Activated CD4-positive, alpha-beta T cell treated with anti-CD3 and anti-CD28 coated beads, Interleukin-2, amount 50 U/mL, for 24 hours (primary cell): ENCODE data around the gene PPIF.
"Not testable (repeated sequence)": the region's sequence is repeated elsewhere in the genome, so short reads cannot be mapped to it uniquely, and the experiment has no call there.

Source experiments
- DNase-seq, 2 donors: peaks; one replicate each; pipeline ENCODE4 v3.0.0-alpha.2; 2020; ENCODE audit warnings: low read depth in 1 of 2, low spot score in 1 of 2

The PPIF gene

DNA sequence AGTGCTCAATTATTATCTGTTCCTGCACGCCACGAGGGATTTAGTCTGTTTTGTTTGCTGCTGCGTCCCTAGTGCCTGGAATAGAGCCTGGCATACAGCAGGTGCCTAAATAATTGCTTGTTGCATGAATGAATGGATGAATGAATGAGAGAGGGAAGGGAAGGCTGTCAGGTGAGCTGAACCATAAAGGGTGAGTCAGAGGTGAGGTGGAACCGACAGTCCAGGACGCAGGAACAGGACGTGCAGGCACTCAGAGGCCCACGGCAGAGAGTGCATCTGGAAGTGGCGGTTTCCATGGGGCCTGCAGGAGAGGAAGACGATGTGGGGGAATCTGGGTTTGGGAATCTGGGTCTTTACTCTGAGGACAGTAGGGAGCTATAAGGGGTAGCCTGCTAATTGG, 17.7 kb upstream of the PPIF start:
- no peak for DNase-seq

DNA sequence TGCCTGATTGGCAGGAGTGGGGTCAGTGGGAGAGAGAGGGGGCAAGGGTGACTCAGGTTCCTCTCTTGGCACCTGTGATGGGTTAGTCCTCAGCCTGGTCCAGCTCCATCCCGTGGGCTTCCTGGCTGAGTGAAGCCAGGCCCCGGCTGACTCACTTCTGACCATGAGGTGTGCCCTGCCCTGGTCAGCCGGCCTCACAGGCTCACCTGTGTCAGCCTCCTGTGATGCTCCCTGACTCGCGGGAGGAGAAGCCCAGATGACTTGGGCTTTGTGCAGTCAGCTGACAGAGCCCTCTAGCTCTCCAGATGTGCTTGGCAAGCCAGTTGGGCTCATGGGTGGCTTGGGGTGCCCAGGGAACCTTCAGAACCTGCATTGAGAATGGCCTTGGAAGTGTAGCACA, 16.0 kb upstream of the PPIF start:
- no peak for DNase-seq

DNA sequence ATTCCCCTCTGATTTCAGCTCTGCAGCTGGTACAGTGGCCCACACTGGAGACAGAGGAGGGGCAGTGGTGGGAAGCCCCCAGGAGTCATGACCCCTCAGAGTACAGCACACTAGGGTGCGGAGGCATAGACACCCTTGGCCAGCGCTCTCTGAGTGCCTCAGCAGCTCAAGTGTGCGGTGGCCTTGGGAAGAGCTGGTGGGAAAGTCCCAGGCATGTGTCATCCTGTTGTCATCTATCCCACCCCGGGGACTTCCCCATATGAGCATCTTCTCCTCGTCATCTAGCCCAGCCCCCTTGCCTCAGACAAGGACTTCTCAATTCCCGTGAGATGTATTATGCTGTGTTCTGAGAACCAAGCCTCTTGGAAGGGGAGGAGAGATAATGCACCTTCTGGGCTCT, 15.6 kb upstream of the PPIF start:
- peak; percentile 55 to 86 for DNase-seq

DNA sequence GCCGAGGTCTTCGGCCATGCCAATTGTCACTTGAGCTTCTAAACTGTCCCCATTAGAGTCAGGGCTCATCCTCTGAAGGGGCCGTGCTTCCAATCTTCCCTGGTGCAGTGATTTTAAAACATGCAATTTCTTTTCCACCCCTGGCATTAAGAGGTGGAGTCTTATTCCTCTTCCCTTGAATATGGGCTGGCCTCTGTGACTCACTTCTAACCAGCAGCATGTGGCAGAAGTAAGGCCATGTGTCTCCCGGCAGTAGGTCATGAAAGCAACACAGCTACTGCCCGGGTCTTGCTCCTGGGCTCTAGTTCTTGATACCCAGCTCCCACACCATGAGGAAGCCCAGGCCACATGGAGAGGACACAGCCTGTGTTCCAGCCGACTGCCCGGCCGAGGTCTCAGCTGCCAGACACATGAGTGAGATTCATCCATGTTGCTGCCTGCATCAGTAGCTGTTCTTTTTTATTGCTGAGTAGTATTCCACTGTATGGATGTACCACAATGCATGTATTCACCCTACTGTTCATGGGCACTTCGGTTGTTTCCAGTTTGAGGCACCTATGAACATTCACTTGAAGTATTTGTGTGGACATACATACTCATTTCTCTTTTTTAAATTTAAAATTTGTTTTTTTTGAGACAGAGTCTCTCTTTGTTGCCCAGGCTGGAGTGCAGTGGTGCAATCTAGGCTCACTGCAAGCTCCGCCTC, 14.5 kb upstream of the PPIF start:
- DNase-seq, result not testable (repeated sequence)

DNA sequence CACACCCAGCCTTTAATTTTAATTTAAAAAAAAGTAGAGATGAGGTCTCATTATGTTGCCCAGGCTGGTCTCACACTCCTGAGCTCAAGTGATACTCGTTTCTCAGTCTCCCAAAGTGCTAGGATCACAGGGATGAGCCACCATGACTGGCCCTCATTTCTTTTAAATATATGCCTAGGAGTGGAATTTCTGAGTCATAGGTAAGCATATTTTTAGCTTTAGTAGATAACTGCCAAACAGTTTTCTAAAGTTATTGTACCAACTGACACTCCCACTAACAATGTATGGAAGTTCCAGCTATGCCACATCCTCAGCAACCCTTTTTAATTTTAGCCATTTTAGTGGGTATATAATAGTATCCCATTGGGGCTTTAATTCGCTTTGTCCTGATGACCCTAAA, 13.8 kb upstream of the PPIF start:
- DNase-seq, result no peak

DNA sequence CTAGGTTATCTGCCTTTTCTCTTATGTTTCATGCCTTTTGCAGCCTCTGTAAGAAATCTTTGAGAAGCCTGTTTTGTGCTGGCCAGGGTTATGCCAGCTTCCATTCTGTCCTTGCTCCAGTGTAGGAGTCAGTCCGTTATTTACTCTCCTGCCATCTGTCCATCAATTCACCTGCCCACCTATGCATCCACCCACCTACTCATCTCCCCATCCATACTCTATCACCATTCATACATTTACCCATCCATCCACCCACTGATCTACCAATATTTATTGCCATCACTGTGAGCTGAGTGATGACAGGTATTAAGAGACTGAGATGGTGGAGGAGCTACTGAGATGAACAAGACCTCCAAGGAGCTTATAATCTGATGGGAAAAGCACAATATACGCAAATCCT, 12.7 kb upstream of the PPIF start:
- DNase-seq, result no peak

DNA sequence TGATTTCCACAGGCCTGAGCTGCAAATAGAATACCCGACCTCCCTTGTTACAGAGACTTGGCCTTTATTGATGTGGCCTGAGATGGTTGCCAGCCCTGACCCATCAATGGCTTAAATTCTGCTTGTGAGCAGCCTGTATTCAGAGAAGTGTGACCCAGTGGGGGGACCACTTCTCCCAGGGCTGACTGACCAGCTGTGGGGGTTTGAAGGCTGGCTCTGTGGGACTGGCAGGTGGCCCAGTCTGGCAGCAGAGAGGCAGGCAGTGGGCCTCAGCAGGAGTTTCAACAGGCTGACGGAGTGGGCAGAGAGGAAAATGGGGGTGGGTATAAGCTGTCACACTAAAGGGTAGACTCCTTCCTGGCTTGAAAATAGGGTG, 12.2 kb upstream of the PPIF start:
- no peak for DNase-seq

DNA sequence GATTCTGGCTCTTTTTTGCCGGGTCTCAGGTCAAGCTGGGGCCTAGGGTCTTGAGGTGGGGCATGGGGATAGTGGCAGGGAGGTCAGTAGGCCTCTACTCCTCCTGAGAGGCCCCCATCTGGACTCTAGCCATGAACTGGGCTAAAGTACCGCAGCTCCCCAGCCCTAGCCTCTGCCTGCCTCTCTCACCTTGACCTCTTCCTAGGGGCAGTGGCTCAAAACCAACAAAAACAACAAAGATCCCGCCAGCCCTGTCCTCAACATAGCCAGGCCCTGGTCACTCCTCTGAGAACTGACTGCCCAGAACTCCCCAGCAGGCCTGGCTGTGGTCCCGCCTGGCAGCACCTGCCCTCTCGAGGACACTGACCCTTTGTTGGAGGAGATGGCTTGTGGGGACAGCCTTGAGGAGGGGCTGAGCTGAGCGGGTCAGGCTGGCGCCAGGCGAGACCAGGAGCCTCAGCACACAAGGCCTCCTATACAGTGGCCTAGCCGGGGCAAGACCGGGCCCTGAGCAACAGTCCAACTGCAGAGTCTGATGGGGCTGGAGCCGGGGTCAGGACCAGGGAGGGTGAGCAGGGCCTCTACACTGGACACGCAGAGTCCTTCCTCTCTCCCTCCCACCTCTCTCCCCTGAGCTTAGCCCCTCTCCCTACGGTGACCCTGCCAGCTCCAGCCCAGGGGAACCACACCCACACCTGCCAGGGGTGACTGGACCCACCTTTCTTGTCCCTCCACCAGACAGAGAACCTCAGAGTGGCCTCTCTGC, 11.6 kb upstream of the PPIF start:
- no peak for DNase-seq

DNA sequence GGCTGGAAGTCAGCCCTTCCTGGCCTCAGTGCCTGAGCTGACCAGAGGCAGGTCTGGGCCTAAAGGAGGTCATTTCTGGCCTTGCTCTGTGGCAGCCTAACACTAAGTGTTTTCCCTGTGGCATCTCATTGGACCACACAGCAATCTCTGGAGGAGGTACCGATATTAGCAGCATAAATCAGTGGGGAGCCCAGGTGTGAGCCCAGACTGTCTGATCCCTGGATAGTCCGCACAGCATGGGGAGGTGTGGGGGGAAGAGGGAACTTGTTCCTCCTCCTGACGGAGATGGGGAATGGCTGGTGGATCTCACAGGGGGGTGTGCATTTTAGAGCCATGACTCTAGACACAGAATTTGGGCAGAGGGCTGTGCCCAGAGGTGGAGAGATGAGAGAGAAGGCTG, 11.0 kb upstream of the PPIF start:
- DNase-seq, result no peak

DNA sequence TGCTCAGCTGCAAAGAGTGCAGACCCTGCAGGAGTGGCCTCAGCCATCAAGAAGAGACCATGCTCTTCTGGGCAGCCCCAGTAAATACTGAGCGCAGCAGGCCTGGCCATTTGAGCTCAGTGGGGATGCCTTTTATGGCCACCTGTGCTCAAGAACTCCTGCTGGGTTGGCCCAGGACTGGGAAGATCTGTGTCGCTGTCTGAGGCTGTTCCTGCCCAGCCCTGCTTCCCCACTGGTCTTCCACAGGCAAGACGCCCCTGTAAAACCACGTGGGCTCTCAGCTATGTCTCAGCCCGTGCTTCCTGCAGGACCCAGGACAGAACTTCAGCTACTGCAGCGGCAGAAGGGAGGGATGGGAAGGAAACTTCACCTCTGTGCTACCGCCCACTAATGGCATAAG, 10.5 kb upstream of the PPIF start:
- no peak for DNase-seq

DNA sequence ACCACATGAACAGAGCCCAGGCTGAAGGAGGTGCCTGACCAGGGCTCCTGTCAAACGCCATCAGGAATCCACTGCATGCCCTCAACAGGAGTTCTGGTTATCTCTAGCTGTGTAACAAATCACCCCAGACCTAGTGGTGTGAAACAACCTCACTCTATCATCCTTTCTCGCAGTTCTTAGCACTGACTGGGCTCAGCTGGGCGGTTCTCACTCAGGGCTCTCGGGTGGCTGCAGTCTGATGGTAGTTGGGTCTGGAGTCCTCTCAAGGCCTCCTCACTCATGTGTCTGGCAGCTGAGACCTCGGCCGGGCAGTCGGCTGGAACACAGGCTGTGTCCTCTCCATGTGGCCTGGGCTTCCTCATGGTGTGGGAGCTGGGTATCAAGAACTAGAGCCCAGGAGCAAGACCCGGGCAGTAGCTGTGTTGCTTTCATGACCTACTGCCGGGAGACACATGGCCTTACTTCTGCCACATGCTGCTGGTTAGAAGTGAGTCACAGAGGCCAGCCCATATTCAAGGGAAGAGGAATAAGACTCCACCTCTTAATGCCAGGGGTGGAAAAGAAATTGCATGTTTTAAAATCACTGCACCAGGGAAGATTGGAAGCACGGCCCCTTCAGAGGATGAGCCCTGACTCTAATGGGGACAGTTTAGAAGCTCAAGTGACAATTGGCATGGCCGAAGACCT, 9.3 kb upstream of the PPIF start:
- not testable (repeated sequence) for DNase-seq

DNA sequence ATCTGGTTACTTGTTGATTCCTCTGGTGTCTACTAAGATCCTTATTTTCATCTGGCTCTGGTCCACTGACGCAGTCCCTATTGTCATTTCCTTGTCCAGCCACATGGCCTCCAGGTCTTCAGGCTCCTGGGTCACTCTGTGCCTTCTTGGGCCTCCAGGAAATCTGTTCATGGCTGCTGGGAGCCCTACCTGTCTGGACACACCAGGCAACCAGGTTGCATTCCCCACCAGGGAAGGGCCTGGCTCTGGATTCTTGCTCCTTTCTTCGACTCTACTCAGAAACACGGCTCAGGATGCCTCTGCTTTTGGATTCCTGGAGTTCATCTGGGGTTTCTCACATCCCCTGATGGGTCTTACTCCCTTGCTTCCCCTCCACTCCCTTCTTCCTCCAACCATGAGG, 8.0 kb upstream of the PPIF start:
- no peak for DNase-seq

DNA sequence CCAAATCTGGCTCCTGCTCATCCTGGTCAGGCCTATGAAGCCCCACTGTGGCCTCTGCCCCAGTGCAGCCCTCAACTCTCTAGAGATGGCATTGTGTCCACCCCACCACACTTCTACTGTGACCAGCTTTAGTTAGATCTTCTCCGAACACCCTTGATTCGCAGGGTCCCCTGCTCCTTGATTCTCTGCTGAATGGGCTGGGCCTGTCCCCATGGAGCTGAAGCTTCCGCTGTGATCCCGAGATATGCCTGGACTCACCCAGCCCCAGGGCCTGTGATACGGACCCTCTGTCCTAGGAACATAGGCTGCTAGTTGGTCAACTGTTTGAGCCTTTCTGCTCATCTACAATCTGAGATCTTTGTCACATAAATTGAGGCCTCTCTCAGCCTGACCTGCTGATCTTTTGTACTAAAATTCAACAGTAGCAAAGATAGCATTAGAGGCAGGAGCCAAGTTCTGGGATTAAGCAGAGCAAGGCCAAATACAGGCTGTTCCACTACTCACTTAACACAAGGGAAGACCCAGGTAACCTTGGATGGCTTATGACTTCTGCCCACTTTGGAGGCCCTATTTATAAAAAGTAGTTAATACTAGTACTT, 6.5 kb upstream of the PPIF start:
- no peak for DNase-seq

DNA sequence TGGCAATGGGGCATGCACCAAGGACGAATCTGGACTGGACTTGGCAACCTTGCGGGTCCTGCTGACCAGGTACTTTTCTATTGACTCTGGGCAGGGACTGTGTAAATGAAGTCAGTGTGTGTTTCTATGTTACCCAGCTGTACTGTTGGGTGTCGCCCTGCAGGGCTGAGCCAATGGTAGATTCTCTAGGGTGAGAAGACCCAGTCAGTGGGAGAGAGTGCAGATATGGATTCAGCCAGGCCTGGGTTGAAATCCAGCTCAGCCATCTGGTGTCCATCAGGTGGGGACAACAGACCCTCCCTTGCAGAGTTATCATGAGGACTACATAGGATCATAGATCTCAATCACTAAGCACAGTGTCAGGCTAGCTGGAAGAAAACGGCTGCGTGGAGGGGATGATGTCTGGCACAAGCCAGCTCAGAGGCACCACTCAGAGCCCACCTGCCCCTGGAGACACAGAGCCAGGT, 4.9 kb upstream of the PPIF start:
- DNase-seq, result no peak

DNA sequence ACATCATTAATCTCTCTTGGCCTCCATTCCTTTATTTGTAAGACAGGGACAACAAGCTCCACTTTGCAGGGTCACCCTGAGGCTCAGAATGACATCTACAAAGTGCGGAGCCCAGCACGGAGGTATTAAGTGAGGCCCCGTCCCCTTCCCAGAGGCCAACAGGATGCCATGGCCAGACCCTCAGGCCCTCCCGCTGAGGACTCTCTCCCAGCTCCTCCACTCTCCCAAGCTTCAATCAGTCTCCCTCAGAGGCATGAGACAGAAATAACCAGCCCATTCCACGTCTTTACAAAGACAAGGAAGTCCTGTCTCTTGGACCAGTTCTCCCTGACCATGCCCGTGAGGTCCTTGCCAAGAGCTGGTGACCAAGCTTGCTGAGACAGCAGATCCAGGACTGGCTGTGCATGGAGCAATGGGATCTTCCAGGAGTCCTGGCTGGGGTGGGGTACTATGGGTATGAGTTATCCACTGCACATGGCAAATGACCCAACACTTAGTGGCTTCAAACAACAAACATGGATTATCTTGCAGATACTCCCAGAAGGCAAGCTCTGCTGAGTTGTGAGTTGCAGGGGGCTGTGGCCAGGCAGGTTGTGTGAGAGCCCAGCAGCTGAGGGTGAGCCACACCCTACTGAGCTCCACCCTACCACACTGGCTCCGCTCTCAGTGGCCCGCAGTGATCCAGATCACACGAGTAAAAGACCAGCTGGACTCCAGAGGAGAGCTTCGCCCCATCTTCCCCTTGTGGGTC, 4.3 kb upstream of the PPIF start:
- DNase-seq, result no peak

DNA sequence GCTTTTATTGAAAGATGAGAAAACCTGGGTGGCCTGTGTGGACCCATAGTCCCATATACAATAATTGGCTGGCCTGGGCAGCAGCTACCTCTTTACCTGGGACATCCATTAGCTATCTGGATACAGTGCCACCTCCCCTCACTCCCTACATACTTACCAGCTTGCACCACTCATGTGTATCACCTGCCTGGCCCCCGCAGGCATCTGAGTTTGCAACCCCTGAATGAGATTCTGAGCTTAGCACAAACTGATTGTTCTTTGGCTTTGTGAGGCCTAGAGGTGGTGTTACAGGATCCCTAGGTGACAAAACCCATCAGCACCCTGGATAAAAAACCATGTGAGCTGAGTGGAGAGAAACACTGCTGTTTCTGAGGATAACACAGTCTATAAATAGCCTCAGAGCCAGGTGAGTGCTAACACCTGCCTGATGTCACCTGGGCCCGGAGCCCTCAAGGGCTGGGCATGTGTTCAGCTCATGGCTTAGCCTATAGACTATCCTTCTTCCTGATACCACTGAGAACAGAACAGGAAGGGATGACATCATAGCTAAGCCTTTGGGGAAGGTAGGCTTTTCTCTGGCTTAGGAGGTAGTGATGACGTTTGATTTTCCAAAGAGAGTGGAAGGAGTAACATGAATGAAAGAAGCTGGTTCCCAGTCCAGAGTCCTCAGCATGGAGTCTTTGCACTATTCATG, 2.6 kb upstream of the PPIF start:
- no peak for DNase-seq

DNA sequence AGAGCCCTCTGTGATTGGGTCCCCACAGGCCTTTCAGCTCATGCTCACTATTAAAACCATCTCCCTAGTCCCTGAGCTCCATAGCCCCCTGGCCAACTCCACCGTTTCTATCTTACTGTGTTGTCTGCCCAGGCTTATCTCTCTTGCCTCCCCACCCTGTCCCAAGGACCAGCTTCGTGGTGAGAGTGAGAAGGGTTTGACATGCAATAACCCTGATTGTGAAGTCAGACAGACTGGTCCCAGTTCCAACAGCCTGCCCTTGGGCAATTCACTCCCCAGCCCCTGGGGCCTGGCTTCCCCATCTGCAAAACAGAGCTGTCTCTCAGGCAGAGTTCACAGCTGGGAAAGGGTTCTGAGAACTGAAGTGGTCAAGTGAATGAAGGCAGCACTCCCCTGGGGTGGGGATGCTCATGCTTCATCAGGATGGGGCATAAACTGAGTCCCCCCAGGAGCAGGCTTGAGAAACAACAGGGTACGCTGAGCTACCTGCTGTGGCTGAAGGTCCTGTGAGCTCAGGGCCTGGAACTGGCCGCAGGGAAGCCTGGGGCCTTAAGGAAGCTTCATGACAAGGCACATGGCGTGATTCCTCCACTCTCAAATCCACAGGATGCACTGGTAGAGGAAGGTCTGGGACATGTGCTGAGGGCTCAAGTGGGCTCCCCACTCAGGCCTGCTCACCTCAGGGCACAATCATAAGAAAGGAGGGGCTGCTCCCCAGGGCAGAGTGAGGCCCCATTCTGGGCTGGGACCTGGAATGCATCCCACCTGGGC, 1.8 kb upstream of the PPIF start:
- DNase-seq, result no peak

DNA sequence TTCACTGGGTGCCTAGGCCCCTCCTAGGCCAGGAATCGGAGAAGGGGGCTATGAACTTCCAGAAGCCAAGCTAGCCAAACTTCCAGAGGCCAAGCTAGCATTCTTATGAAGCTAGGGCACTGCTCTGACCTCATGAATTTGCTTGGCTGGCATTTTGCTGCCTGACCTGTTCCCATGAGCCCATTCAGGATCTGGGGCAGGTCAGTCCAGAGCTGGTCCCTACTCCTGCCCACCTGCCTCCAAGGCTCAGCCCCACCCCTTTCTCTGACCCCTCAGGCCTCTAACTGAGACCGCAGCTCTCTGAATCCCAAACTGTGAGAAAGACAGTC, 1.3 kb upstream of the PPIF start:
- no peak for DNase-seq

DNA sequence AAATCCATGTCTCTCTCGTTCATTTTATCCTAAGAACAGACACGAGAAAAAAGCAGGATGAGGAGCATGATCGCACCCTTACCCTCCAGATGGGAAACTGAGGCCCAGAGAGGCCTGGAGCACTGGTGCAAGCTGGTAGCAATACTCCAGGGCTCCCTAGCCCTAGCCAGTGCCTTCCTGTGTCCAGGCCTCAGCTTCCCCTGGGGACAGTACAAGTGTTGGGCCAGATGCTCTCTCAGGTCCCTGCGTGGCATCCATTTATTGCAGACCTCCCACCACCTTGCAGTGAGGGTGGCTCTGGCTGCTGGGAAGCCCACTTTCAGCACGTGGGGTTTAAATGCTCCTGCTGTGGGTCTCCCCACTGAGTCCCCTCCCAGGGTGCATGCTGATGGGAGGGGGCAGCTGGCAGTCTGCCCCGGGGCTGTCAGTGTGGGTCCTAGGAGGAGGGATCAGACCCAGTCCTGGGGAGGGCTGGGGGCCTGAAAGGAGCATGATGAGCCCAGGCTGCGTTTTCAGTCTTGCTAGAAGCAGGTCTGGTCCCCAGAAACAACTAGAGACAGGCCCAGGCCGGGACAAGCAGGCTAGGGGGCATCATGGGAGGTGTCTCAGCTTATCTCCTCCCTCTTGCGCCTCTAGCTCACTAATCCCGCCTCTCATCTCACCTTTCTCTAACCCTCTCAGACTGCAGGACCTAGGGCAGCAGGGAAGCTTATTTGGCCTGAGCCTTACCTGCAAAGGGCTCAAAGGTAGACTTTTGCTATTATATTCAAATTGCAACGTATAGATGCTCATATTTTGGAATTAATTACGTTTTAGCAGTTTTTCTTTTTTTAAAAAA, 662 bp upstream of the PPIF start:
- DNase-seq, result no peak
